Mesothelial cell of epicardium (in vitro differentiated cells): ENCODE measurements around the gene ANKMY1. TPM values are rescaled to one million over a fixed set of nuclear protein-coding genes. Genes with fewer than 3 reads are reported as not detected.

Experiments used
- DNase-seq, 2 experiments: peaks; one replicate each; pipeline ENCODE4 v3.0.0; 2021; ENCODE audit warnings: low spot score in 2 of 2; ENCODE audit not compliant: unreplicated experiment in 2 of 2
- H3K27ac Mint-ChIP-seq: 2 replicates; pipeline ENCODE4 v1.8.0; 2021; ENCODE audit warnings: mixed read lengths
- H3K27me3 Mint-ChIP-seq: 2 replicates; pipeline ENCODE4 v1.8.0; 2021; ENCODE audit warnings: low read depth, mixed read lengths
- H3K36me3 Mint-ChIP-seq: 2 replicates; pipeline ENCODE4 v1.8.0; 2021; ENCODE audit warnings: mixed read lengths
- H3K4me1 Mint-ChIP-seq: 2 replicates; pipeline ENCODE4 v1.8.0; 2021; ENCODE audit warnings: mixed read lengths
- H3K4me3 Mint-ChIP-seq: 2 replicates; pipeline ENCODE4 v1.8.0; 2021; ENCODE audit warnings: mild to moderate bottlenecking, moderate library complexity, mixed read lengths
- H3K9me3 Mint-ChIP-seq: 2 replicates; pipeline ENCODE4 v1.8.0; 2021; ENCODE audit warnings: mixed read lengths
- total RNA-seq: library from RNA; stranded (reverse); gene quantifications from 3 replicates; pipeline ENCODE4 v1.2.1, GENCODE V29; 2021
- TF ChIP-seq, protein P1 (sequence below): fragments of 200-600 bp; sonication (generic); IDR thresholded peaks from one replicate; pipeline ENCODE4 v1.5.0; 2021; ENCODE audit warnings: antibody characterized with exemption; ENCODE audit not compliant: unreplicated experiment

ANKMY1 gene
- total RNA-seq, 1 donor from 2014 or later = 29.8 TPM

GRCh38 chr2:240481720-240482119 is 76.1 kb downstream of the ANKMY1 start:
- Mint-ChIP-seq H3K4me3 (no peak overlapping the region), H3K9me3 (peaks cover 7% of the 10 kb centered on the region), H3K36me3 (peaks cover 8% of the 10 kb centered on the region), H3K27ac (no peak overlapping the region), H3K4me1 (no peaks in the 10 kb centered on the region), H3K27me3 (no peaks in the 10 kb centered on the region)
- peak in 1 of 2 experiments; percentile 9 for DNase-seq
- TF ChIP-seq, protein P1, sequence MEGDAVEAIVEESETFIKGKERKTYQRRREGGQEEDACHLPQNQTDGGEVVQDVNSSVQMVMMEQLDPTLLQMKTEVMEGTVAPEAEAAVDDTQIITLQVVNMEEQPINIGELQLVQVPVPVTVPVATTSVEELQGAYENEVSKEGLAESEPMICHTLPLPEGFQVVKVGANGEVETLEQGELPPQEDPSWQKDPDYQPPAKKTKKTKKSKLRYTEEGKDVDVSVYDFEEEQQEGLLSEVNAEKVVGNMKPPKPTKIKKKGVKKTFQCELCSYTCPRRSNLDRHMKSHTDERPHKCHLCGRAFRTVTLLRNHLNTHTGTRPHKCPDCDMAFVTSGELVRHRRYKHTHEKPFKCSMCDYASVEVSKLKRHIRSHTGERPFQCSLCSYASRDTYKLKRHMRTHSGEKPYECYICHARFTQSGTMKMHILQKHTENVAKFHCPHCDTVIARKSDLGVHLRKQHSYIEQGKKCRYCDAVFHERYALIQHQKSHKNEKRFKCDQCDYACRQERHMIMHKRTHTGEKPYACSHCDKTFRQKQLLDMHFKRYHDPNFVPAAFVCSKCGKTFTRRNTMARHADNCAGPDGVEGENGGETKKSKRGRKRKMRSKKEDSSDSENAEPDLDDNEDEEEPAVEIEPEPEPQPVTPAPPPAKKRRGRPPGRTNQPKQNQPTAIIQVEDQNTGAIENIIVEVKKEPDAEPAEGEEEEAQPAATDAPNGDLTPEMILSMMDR = no peak

DNA sequence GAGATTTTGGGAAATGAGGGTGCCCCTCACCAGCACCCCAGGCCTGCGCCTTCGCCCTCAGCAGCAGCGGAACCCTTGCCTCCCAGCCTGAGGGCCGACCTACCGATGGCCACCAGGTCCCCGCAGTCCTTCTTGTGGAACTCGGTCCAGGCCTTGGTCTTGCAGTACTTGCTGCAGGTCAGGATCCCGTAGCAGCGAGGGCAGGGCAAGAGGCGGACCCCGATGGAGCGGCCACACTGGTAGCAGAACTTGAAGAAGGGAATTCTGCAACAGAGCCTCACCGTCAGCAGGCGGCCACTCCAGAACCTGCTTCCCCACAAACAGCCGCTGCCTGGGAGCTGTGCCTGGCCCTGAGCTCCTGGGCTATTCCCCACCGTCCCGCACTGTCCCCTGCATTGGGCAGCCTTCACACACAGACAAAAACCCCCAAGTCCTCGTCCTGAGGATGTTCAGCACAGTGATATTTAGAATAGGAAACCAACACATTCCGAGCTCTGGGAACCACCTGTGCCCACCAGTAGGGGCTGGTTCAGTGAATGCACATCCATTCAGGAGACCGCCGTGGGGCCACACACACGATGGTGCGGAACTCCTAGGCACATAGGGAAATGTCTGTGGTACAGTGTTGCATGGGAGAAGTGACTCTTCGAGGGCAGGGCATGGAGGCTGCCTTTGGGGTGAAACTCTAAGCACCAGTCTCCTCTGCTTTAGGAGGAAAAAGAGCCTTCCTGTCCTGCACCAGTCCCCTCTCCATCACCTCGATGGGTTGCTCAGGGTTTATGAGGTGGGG is 76.8 kb downstream of the ANKMY1 start:
- peak in 1 of 2 experiments; percentile 9 for DNase-seq
- H3K9me3 Mint-ChIP-seq = peaks cover 7% of the 10 kb centered on the region
- H3K36me3 Mint-ChIP-seq = peaks cover 8% of the 10 kb centered on the region
- TF ChIP-seq, protein P1 = no peak
- H3K27ac Mint-ChIP-seq = no peak overlapping the region
- no peaks in the 10 kb centered on the region for H3K4me1 Mint-ChIP-seq
- H3K27me3 Mint-ChIP-seq = no peaks in the 10 kb centered on the region
- no peak overlapping the region for H3K4me3 Mint-ChIP-seq

DNA sequence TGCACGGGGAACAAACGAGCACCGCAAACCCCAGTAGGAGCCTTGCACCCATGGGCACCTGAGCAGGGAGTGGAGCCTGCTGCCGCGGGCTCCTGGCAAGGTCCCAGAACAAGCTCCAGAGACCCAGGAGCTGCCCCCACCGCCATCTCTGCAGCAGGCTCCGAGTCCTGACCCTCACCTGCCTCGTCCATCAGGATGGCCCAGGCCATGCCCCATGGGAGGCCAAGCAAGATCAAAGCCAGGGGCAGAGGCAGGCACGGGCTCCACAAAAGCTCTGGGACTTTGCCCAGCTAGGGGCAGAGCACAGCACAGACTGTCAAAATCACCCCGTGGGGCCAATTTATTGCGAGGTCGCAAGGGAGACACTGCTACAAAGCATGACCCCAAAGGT is 78.7 kb downstream of the ANKMY1 start:
- Mint-ChIP-seq H3K4me3 (no peak overlapping the region), H3K27ac (no peak overlapping the region), H3K36me3 (peaks cover 3% of the 10 kb centered on the region), H3K4me1 (no peaks in the 10 kb centered on the region), H3K27me3 (no peaks in the 10 kb centered on the region), H3K9me3 (peaks cover 14% of the 10 kb centered on the region)
- TF ChIP-seq, protein P1 = no peak
- no peak for DNase-seq

- Mint-ChIP-seq H3K27me3 (no peaks in the 10 kb centered on the region), H3K4me3 (no peak overlapping the region), H3K27ac (no peak overlapping the region), H3K4me1 (no peaks in the 10 kb centered on the region), H3K36me3 (peaks cover 5% of the 10 kb centered on the region), H3K9me3 (peaks cover 13% of the 10 kb centered on the region)
- TF ChIP-seq, protein P1 = no peak
- peak in 1 of 2 experiments; percentile 16 for DNase-seq
These were observed 79.3 kb downstream of the ANKMY1 start for GRCh38 chr2:240478346-240479110.

GRCh38 chr2:240477916-240478315 is 79.9 kb downstream of the ANKMY1 start:
- TF ChIP-seq, protein P1 = no peak
- H3K27ac Mint-ChIP-seq = no peak overlapping the region
- H3K4me3 Mint-ChIP-seq = no peak overlapping the region
- H3K4me1 Mint-ChIP-seq = no peaks in the 10 kb centered on the region
- no peaks in the 10 kb centered on the region for H3K27me3 Mint-ChIP-seq
- DNase-seq = no peak
- peaks cover 16% of the 10 kb centered on the region for H3K9me3 Mint-ChIP-seq
- peaks cover 9% of the 10 kb centered on the region for H3K36me3 Mint-ChIP-seq
